ENCODE data around the gene CATSPER1.

DNA sequence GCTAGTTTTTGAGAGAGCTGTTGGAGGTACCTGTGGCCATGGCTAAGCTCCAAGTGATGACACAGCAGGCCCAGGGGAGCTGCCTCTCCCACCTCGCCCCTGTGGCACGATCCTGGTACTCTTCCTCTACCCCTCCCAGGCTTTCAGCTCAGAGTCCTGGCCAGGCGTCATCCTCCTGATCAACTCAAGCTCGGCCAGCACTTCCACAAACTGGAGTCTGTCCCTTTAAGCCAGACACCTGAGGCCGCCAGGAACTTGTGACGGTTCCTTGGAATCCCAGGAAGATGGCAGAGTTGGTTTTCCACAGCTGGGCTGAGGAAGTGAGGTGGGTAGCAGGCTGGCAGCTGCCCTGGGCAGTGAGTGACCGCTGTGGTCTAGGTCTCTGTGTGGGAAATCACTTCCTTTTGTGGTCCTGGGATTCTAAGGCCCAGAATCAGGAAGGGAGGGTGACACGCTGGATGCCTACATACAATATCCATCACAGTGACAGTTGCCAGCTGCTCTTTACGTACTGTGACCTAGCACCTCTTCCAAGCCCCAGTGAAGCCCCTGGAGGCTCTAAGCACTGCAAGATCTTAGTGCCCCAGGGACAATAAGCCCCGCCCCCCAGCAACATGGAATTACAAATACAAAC is 17.7 kb downstream of the CATSPER1 start:
- no peak for TF ChIP-seq GATA3 (IDR thresholded peaks at IDR 0.05; ENCODE audit: low read depth, low read length)
- TF ChIP-seq GATA2 (IDR thresholded peaks at IDR 0.05; ENCODE audit: low read depth, low read length) = no peak

Measured in SH-SY5Y (cell line).